ENCODE data around the gene SLC31A1. TPM values are rescaled to one million over a fixed set of nuclear protein-coding genes. Genes with fewer than 3 reads are reported as not detected.
A peak's percentile ranks its signal among the peaks of the same experiment; 100 is the strongest.

Gene SLC31A1
- total and polyA plus RNA-seq, 2 of the 13 experiments (the other 11 are each of a cell fraction or from before 2014, with no cell fraction given), result 62.9 to 70.0 TPM

DNA sequence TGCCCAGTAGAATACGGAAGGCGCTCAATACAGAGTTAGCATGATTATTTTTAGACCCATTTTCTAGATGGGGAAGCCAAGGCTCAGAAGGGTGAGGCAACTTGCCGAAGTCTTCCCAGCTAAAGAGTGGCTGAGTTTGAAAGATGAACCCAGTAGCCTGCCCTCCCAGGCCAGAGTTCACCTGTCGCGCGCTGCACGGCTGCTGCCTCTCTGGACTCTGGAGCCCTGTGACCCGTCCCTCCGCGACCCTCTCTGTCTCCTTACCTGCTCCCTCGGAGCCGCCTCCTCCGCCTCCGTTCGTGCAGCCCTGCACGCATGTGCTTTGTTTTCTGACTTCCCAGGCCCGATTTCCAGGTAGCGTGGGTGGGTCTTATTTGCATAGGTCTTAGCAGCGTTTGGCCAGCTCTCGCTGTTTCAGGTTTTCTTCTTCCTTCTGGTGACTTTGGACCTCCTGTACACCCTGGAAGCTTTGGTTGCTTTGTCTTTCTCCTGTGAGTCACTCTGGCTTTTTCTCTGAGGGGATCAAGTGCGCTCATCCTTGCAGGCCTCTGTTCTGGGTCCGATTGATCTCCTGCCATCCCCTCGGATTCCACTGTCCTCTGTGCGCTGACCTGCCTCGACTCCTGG lies 81.6 kb downstream of the SLC31A1 start, which contains the start of gene RNF183:
TSS of gene RNF183 (minus strand) at position 585 of the 627 bp plus-strand sequence. CDS start 5,192 bp downstream, outside the sequence.
- intact Hi-C loops (cut with micrococcal nuclease; ENCODE audit: unreplicated experiment) (no loop called here), in situ Hi-C loops (cut with HindIII; ENCODE audit: extremely low pct_ligation_motif_present, low pct_unique_long_range_greater_than_20kb) (no loop called here)
- H3K79me2 ChIP-seq (ENCODE audit: insufficient read depth, low read length), result no peaks in the 10 kb centered on the region
- H3K36me3 ChIP-seq (replicated peaks in 1 of 2; ENCODE audit: control insufficient read depth in 1 of 2, insufficient read depth in 2 of 2, low read length in 2 of 2), result no peaks in the 10 kb centered on the region
- ChIA-PET CTCF (ENCODE audit: low intra/inter-chr PET ratio, low total read pairs) (no interaction called here), POLR2A (interaction anchor here (0.7 to 1.3 kb wide), 3 partner anchors 27 to 108 kb away, joined by 3 to 5 read pairs (median 3); partner anchors contain the start of genes C9orf43, CDC26, POLE3 and PRPF4)
- peak within 1 kb of the TSS; percentile 82 for H2AFZ ChIP-seq (ENCODE audit: low read length)
- peak within 1 kb of the TSS; percentile 4 for H3K27ac ChIP-seq (ENCODE audit: extremely low read length, insufficient read depth, low read length)
- no peaks in the 10 kb centered on the region for H4K20me1 ChIP-seq (ENCODE audit: insufficient read depth, low read length)
- peak within 1 kb of the TSS; percentile 45 to 63 (median 53) for H3K4me3 ChIP-seq (replicated peaks in 1 of 3; ENCODE audit: insufficient read depth in 1 of 3, low read depth in 2 of 3, low read length in 3 of 3)
- H3K9me3 ChIP-seq (ENCODE audit: low read length), result no peaks in the 10 kb centered on the region
- ATAC-seq (peak; percentile 80), FAIRE-seq (peak; percentile 15), DNase-seq (ENCODE audit: low spot score) (peak; percentile 40)
- H3K9ac ChIP-seq (ENCODE audit: insufficient read depth, low read depth, low read length), result peak within 1 kb of the TSS; percentile 18
- WGBS (ENCODE audit: low lambda C conversion rate), result 7% methylated on average over 20 of the region's 25 CpGs
- BruUV-seq (replicated peaks), result no TSS peak
- peaks cover 31% of the 10 kb centered on the region for H3K4me1 ChIP-seq (ENCODE audit: insufficient read depth, low read length)
- H3K4me2 ChIP-seq (ENCODE audit: low read depth, low read length), result peak within 1 kb of the TSS; percentile 88
- H3K27me3 ChIP-seq (ENCODE audit: control insufficient read depth in 1 of 2, insufficient read depth in 2 of 2, low read length in 2 of 2), result no peaks in the 10 kb centered on the region; a peak in 1 of 5 replicates
- TF ChIP-seq, protein P1, sequence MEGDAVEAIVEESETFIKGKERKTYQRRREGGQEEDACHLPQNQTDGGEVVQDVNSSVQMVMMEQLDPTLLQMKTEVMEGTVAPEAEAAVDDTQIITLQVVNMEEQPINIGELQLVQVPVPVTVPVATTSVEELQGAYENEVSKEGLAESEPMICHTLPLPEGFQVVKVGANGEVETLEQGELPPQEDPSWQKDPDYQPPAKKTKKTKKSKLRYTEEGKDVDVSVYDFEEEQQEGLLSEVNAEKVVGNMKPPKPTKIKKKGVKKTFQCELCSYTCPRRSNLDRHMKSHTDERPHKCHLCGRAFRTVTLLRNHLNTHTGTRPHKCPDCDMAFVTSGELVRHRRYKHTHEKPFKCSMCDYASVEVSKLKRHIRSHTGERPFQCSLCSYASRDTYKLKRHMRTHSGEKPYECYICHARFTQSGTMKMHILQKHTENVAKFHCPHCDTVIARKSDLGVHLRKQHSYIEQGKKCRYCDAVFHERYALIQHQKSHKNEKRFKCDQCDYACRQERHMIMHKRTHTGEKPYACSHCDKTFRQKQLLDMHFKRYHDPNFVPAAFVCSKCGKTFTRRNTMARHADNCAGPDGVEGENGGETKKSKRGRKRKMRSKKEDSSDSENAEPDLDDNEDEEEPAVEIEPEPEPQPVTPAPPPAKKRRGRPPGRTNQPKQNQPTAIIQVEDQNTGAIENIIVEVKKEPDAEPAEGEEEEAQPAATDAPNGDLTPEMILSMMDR (CRISPR knock-in tag; IDR thresholded peaks at IDR 0.05), result 0 out of 2 replicates have a peak, but pooled peaks have one; percentile 4
- peak; percentile 56; the same call in 1 of the 2 replicates for TF ChIP-seq ZNF350 (CRISPR knock-in tag; IDR thresholded peaks at IDR 0.05; ENCODE audit: borderline replicate concordance, low read depth)
- no peak for TF ChIP-seq CREM (IDR thresholded peaks at IDR 0.05)
- no peak for TF ChIP-seq CREM (CRISPR knock-in tag; IDR thresholded peaks at IDR 0.05)
- TF ChIP-seq, protein P2, sequence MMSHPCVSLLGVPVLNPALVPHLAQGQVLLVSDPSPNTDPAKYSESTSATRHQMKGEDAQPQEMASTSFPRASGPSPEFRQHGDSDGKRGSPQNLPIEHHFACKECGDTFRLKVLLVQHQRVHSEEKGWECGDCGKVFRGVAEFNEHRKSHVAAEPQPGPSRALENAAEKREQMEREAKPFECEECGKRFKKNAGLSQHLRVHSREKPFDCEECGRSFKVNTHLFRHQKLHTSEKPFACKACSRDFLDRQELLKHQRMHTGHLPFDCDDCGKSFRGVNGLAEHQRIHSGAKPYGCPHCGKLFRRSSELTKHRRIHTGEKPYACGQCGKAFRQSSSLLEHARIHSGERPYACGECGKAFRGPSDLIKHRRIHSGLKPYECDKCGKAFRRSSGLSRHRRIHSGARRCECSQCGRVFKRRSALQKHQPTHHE (CRISPR knock-in tag; IDR thresholded peaks at IDR 0.05; ENCODE audit: borderline replicate concordance), result 0 out of 2 replicates have a peak, but pooled peaks have one; percentile 56
- TF ChIP-seq POLR2AphosphoS5 (IDR thresholded peaks at IDR 0.05; ENCODE audit: low read depth, low read length), result peak; percentile 38; the same call in 1 of the 2 replicates
- TF ChIP-seq ZBTB7A (CRISPR knock-in tag; IDR thresholded peaks at IDR 0.05), result no peak
- TF ChIP-seq ZNF879 (CRISPR knock-in tag; IDR thresholded peaks at IDR 0.05), result no peak
- TF ChIP-seq, protein P3, sequence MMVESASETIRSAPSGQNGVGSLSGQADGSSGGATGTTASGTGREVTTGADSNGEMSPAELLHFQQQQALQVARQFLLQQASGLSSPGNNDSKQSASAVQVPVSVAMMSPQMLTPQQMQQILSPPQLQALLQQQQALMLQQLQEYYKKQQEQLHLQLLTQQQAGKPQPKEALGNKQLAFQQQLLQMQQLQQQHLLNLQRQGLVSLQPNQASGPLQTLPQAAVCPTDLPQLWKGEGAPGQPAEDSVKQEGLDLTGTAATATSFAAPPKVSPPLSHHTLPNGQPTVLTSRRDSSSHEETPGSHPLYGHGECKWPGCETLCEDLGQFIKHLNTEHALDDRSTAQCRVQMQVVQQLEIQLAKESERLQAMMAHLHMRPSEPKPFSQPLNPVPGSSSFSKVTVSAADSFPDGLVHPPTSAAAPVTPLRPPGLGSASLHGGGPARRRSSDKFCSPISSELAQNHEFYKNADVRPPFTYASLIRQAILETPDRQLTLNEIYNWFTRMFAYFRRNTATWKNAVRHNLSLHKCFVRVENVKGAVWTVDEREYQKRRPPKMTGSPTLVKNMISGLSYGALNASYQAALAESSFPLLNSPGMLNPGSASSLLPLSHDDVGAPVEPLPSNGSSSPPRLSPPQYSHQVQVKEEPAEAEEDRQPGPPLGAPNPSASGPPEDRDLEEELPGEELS (CRISPR knock-in tag; IDR thresholded peaks at IDR 0.05), result 0 out of 2 replicates have a peak, but pooled peaks have one; percentile 35
- no peak for TF ChIP-seq ARHGAP35 (CRISPR knock-in tag; IDR thresholded peaks at IDR 0.05; ENCODE audit: borderline replicate concordance)
- peak; percentile 59 for TF ChIP-seq SAP130 (CRISPR knock-in tag; IDR thresholded peaks at IDR 0.05; ENCODE audit: low read depth)
- TF ChIP-seq, protein P4, sequence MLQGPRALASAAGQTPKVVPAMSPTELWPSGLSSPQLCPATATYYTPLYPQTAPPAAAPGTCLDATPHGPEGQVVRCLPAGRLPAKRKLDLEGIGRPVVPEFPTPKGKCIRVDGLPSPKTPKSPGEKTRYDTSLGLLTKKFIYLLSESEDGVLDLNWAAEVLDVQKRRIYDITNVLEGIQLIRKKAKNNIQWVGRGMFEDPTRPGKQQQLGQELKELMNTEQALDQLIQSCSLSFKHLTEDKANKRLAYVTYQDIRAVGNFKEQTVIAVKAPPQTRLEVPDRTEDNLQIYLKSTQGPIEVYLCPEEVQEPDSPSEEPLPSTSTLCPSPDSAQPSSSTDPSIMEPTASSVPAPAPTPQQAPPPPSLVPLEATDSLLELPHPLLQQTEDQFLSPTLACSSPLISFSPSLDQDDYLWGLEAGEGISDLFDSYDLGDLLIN (CRISPR knock-in tag; IDR thresholded peaks at IDR 0.05; ENCODE audit: borderline replicate concordance), result 0 out of 2 replicates have a peak, but pooled peaks have one; percentile 13
- peak; percentile 93 for TF ChIP-seq RCOR2 (CRISPR knock-in tag; IDR thresholded peaks at IDR 0.05)
- peak; percentile 30; the same call in 1 of the 2 replicates for TF ChIP-seq IRF2 (CRISPR knock-in tag; IDR thresholded peaks at IDR 0.05)
- no peak for TF ChIP-seq MXD4 (CRISPR knock-in tag; IDR thresholded peaks at IDR 0.05)

Data from HepG2 (cell line).